ENCODE results near the gene FAM131C.

DNA sequence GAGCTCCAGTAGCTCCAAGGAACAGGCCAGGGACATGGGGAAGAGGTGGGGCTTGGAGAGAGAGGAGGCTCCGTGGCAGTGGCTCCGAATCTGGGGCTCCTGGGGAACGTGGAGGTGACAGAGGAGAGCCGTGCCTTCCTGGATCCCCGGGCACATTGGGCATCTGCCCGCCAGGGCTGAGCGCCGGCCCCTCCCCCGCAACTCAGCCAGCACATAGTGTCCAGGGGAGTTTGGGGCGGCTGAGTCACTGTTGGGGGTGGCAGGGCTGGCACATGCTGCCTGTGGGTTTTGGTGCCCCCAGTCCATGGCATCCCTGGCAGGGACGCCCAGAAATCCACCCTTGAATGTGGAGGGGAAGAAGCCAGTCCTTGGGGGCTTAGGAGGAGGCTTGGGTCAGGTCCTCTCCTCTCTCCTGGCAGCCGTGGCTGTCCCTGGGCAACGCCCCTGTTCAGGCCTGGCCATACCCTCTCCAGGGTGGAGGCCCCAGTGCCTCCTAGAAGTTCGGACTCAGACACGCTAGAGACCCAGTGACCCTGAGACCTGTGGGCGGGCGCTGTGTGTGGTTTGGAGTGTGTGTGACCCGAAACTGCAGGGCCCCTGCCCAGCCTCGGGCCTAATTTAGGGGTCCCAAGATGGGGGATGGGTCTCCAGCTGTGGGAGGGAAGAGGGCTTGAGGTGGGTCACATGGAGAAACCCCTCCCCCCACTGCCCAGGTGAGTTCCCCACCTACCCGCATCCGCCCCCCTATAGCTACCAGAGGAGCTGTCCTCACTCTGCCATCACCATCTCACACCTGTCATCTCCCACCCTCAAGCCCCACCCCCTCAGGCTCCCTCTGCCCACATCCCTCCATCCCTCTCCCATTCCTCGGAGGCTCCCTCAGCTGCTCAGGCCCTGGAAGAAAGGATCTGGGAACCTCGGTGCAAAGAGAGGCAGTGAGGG is 57.2 kb downstream of the FAM131C start:
- TF ChIP-seq, protein P1, sequence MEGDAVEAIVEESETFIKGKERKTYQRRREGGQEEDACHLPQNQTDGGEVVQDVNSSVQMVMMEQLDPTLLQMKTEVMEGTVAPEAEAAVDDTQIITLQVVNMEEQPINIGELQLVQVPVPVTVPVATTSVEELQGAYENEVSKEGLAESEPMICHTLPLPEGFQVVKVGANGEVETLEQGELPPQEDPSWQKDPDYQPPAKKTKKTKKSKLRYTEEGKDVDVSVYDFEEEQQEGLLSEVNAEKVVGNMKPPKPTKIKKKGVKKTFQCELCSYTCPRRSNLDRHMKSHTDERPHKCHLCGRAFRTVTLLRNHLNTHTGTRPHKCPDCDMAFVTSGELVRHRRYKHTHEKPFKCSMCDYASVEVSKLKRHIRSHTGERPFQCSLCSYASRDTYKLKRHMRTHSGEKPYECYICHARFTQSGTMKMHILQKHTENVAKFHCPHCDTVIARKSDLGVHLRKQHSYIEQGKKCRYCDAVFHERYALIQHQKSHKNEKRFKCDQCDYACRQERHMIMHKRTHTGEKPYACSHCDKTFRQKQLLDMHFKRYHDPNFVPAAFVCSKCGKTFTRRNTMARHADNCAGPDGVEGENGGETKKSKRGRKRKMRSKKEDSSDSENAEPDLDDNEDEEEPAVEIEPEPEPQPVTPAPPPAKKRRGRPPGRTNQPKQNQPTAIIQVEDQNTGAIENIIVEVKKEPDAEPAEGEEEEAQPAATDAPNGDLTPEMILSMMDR (IDR thresholded peaks at IDR 0.05 in 2 of 3, conservative IDR thresholded peaks at IDR 0.05 in 1 of 3; ENCODE audit: control insufficient read depth in 2 of 3, extremely low read depth in 1 of 3, insufficient read depth in 1 of 3, low read depth in 3 of 3, low read length in 3 of 3): no peak
- no peak for TF ChIP-seq TAF1 (IDR thresholded peaks at IDR 0.05; ENCODE audit: borderline replicate concordance, low read depth, low read length)
- TF ChIP-seq EZH2 (IDR thresholded peaks at IDR 0.05; ENCODE audit: borderline replicate concordance, control insufficient read depth, low read depth, low read length): no peak
- TF ChIP-seq GABPA (IDR thresholded peaks at IDR 0.05; ENCODE audit: low read depth): no peak
- TF ChIP-seq NR2C2 (IDR thresholded peaks at IDR 0.05; ENCODE audit: borderline replicate concordance, control insufficient read depth, insufficient read length, low read depth): no peak

All from GM12878 (cell line).